K562 (cell line): Measurements from ENCODE around the gene CRAMP1. TPM values are rescaled to one million over a fixed set of nuclear protein-coding genes. Genes with fewer than 3 reads are reported as not detected.
A peak's percentile ranks its signal among the peaks of the same experiment; 100 is the strongest.

Source experiments
- ATAC-seq: fragments of 200-7000 bp; cut with Tn5 transposase; 3 replicates; pipeline ENCODE4 v1.9.1; 2020; ENCODE audit warnings: moderate library complexity
- BruUV-seq: library from RNA; stranded (reverse); fragments of 400-500 nt; replicated peaks from 2 replicates; lab custom pipeline; 2021; lab: Mats Ljungman, UMichigan
- CTCF ChIA-PET: fragments of 300-600 bp; formaldehyde crosslinking; extraction: SDS; loops from one replicate; lab custom pipeline; 2021; ENCODE audit warnings: low intra/inter-chr PET ratio; lab: Yijun Ruan, JAX
- POLR2A ChIA-PET: fragments of 300-600, 350-650 bp; sonication (Branson Sonifier 250); formaldehyde crosslinking; extraction: SDS; loops from one replicate; lab custom pipeline; 2021; ENCODE audit warnings: antibody characterized with exemption, inconsistent platforms; lab: Yijun Ruan, JAX
- DNase-seq, 4 experiments: peaks; one replicate each; pipeline versions ENCODE4 v3.0.0 to v3.0.0-alpha.2; 2011 to 2018; ENCODE audit warnings: low spot score in 3 of 4, mixed read lengths in 3 of 4; ENCODE audit errors: extremely low read depth in 1 of 4
- FAIRE-seq: peaks from 2 replicates; lab custom pipeline; 2011; peaks lifted over from hg19 to GRCh38; lab: Jason Lieb, UNC
- H2AFZ ChIP-seq: 2 replicates; pipeline ENCODE4 v1.6.0; 2011; ENCODE audit warnings: low read depth, low read length, control low read depth, inconsistent platforms
- H3K27ac ChIP-seq: fragments of 200-600 bp; 3 replicates; pipeline ENCODE4 v1.8.0; 2011; ENCODE audit warnings: low read depth, mild to moderate bottlenecking, control low read depth, inconsistent platforms, low read length, moderate library complexity, mixed read lengths; ENCODE audit errors: extremely low read depth
- H3K27me3 ChIP-seq, 2 experiments: fragments of 300-600 bp in 1 of 2; 2 replicates in 1 of 2; 3 replicates in 1 of 2; pipeline versions ENCODE4 v1.6.0 to v1.8.0; 2011; ENCODE audit warnings: inconsistent platforms in 2 of 2, low read length in 2 of 2, mild to moderate bottlenecking in 1 of 2, mixed read lengths in 1 of 2, moderate library complexity in 1 of 2; ENCODE audit not compliant: control insufficient read depth in 2 of 2, insufficient read depth in 2 of 2
- H3K36me3 ChIP-seq: fragments of 300-600 bp; 3 replicates; pipeline ENCODE4 v1.8.0; 2011; ENCODE audit warnings: mild to moderate bottlenecking, low read length, inconsistent platforms; ENCODE audit not compliant: control insufficient read depth, insufficient read depth
- H3K4me1 ChIP-seq, 2 experiments: fragments of 200-600 bp in 1 of 2; replicated peaks in 1 of 2; 2 replicates in 1 of 2; 3 replicates in 1 of 2; pipeline versions ENCODE4 v1.5.1 to v1.8.0; 2011; ENCODE audit warnings: inconsistent platforms in 2 of 2, low read length in 2 of 2, mild to moderate bottlenecking in 1 of 2, mixed read lengths in 1 of 2, moderate library complexity in 1 of 2; ENCODE audit not compliant: control insufficient read depth in 2 of 2, insufficient read depth in 2 of 2
- H3K4me2 ChIP-seq: 2 replicates; pipeline ENCODE4 v1.6.1; 2011; ENCODE audit warnings: low read length, control low read depth, inconsistent platforms, mixed read lengths; ENCODE audit not compliant: insufficient read depth
- H3K4me3 ChIP-seq: fragments of 200-600 bp; sonication (generic), shearing (Covaris generic); 2 replicates; pipeline ENCODE4 v1.5.1; 2016; ENCODE audit warnings: control low read depth, inconsistent platforms
- H3K79me2 ChIP-seq: fragments of 200-600 bp; 3 replicates; pipeline ENCODE4 v1.8.0; 2011; ENCODE audit warnings: low read length, inconsistent platforms; ENCODE audit not compliant: control insufficient read depth, insufficient read depth
- H3K9ac ChIP-seq, 2 experiments: 2 replicates each; pipeline versions ENCODE4 v1.6.0 to v1.6.1; 2011; ENCODE audit warnings: low read depth in 2 of 2, low read length in 2 of 2, control low read depth in 1 of 2, inconsistent platforms in 1 of 2, mild to moderate bottlenecking in 1 of 2, mixed read lengths in 1 of 2; ENCODE audit not compliant: insufficient read depth in 1 of 2
- H3K9me1 ChIP-seq: one replicate; pipeline ENCODE4 v1.6.0; 2011; ENCODE audit warnings: inconsistent platforms, mild to moderate bottlenecking, low read length, moderate library complexity; ENCODE audit not compliant: control insufficient read depth, insufficient read depth
- H3K9me3 ChIP-seq: replicated peaks from 2 replicates; pipeline ENCODE4 v1.5.1; 2011; ENCODE audit warnings: low read depth, low read length, inconsistent platforms; ENCODE audit not compliant: control insufficient read depth, insufficient read depth
- H4K20me1 ChIP-seq: replicated peaks from 2 replicates; pipeline ENCODE4 v1.6.1; 2011; ENCODE audit warnings: low read length, inconsistent platforms, mixed read lengths; ENCODE audit not compliant: control insufficient read depth, insufficient read depth
- EP400 ChIP-seq: fragments of 450-650 bp; IDR thresholded peaks from 2 replicates; pipeline ENCODE4 v1.6.1; 2017; ENCODE audit warnings: antibody characterized with exemption, mild to moderate bottlenecking, moderate library complexity
- POLR2G ChIP-seq: fragments of 200-400 bp; formaldehyde crosslinking; IDR thresholded peaks from 2 replicates; pipeline ENCODE4 v1.6.1; 2017; ENCODE audit warnings: low read depth, mild to moderate bottlenecking, antibody characterized with exemption, low read length, moderate library complexity
- WGBS: fragments of 100-300 bp; shearing (Covaris generic); methylation state at CpG from one replicate; pipeline ENCODE4 v1.1.6; 2016; ENCODE audit warnings: low coverage, mixed read lengths; ENCODE audit not compliant: insufficient coverage; ENCODE audit errors: missing lambda C conversion rate; 5-methylcytosine and 5-hydroxymethylcytosine counted together
- in situ Hi-C: fragments of 300-500 bp; cut with MboI; formaldehyde crosslinking; loops from 4 replicates; pipeline ENCODE4 v1.15.0; 2018; ENCODE audit warnings: inconsistent platforms, mixed read lengths
- intact Hi-C: fragments of 100-400 bp; cut with micrococcal nuclease; formaldehyde crosslinking; loops from 2 replicates; pipeline ENCODE4 v1.14.2; 2022
- polyA plus RNA-seq, 8 experiments: library from polyadenylated mRNA; depleted of rRNA in 4 of 8; stranded (reverse) in 5 of 8; unstranded in 3 of 8; fragments of >200 nt; fragmentation: Nextera tagmentation in 2 of 8; fragmentation: Illumina TruSeq in 1 of 8; extraction: Ambion mirVana in 2 of 8; extraction: Trizol in 1 of 8; gene quantifications; 2 replicates each; pipeline versions ENCODE4 v1.2.1 to v1.2.3, GENCODE V29; 2011 to 2014; ENCODE audit warnings: inconsistent platforms in 1 of 8, missing spikeins in 1 of 8
- total RNA-seq, 7 experiments: library from RNA; depleted of rRNA in 6 of 7; stranded (reverse); fragments of >200 nt in 6 of 7; fragmentation: Illumina TruSeq in 2 of 7; extraction: Trizol in 2 of 7; gene quantifications; 2 replicates each; pipeline versions ENCODE4 v1.2.1 to v1.2.3, GENCODE V29; 2011 to 2021; ENCODE audit warnings: low replicate concordance in 1 of 7

The CRAMP1 gene
- total and polyA plus RNA-seq, 9 of the 15 experiments (the other 6 are each of a cell fraction or from before 2014, with no cell fraction given): 0.52 to 20.8 (median 7.5) TPM

GRCh38 chr16:1726661-1727502 is 114.7 kb downstream of the CRAMP1 start:
- Histone ChIP-seq H2AFZ (no peak overlapping the region), H3K36me3 (peaks cover 47% of the 10 kb centered on the region; the same call in 2 of the 3 replicates), H3K27me3 (no peaks in the 10 kb centered on the region), H3K79me2 (peaks cover 21% of the 10 kb centered on the region), H3K27ac (no peak overlapping the region), H3K9ac (peak overlapping the region in 1 of 2 experiments; percentile 37; a peak in 1 of 4 replicates), H3K9me3 (no peaks in the 10 kb centered on the region), H3K4me2 (no peak overlapping the region), H3K9me1 (no peaks in the 10 kb centered on the region), H4K20me1 (no peaks in the 10 kb centered on the region; the same call in 1 of the 2 replicates), H3K4me3 (no peak overlapping the region), H3K4me1 (peaks cover 9 to 18% of the 10 kb centered on the region in 2 experiments; a peak in 3 of 5 replicates)
- WGBS: 95% methylated on average over 29 of the region's 32 CpGs
- ChIA-PET CTCF (no interaction called here), POLR2A (interaction anchor here (0.6 kb wide), 1 partner anchor 73 kb away, joined by 3 read pairs; no protein-coding TSS in a partner anchor)
- no peak for ATAC-seq
- BruUV-seq: no TSS peak
- in situ Hi-C loops (no loop called here), intact Hi-C loops (no loop called here)
- FAIRE-seq: no peak
- TF ChIP-seq EP400 (no peak), POLR2G (peak; percentile 37; the same call in 1 of the 2 replicates)
- DNase-seq: no peak

Other genes with a start within 250 kb of the CRAMP1 start
Only the 7 nearest of the 19 such genes appear.
- gene CLCN7, start 137.3 kb upstream of the CRAMP1 start, total RNA-seq (2014; rRNA removed): 56.3 and 60.8 TPM in 2 replicates
- 8.4 and 10.7 TPM in 2 replicates for gene CLCN7, start 137.3 kb upstream of the CRAMP1 start, total RNA-seq (2014; rRNA removed; fragmentation: Illumina TruSeq; extraction: Trizol)
- gene CLCN7, start 137.3 kb upstream of the CRAMP1 start, total RNA-seq (2015; rRNA removed; fragmentation: Illumina TruSeq; extraction: Trizol): 19.6 and 22.4 TPM in 2 replicates
- 85.3 and 97.0 TPM in 2 replicates for gene CLCN7, start 137.3 kb upstream of the CRAMP1 start, total RNA-seq (2021)
- gene CLCN7, start 137.3 kb upstream of the CRAMP1 start, polyA plus RNA-seq (2011; rRNA removed): 18.2 and 29.5 TPM in 2 replicates
- 18.7 and 39.3 TPM in 2 replicates for gene CLCN7, start 137.3 kb upstream of the CRAMP1 start, polyA plus RNA-seq (2014; fragmentation: Illumina TruSeq; extraction: Trizol)
- under 1 TPM; 0.06 TPM for gene CLCN7, start 137.3 kb upstream of the CRAMP1 start, polyA plus RNA-seq (2014; fragmentation: Nextera tagmentation; extraction: Ambion mirVana)
- gene CLCN7, start 137.3 kb upstream of the CRAMP1 start, polyA plus RNA-seq (2014; rRNA removed): 81.5 and 126 TPM in 2 replicates
- not detected in 2 replicates for gene PTX4, start 123.4 kb upstream of the CRAMP1 start, total RNA-seq (2014; rRNA removed)
- gene PTX4, start 123.4 kb upstream of the CRAMP1 start, total RNA-seq (2014; rRNA removed; fragmentation: Illumina TruSeq; extraction: Trizol): not detected in 2 replicates
- gene PTX4, start 123.4 kb upstream of the CRAMP1 start, total RNA-seq (2015; rRNA removed; fragmentation: Illumina TruSeq; extraction: Trizol): not detected in 2 replicates
- gene PTX4, start 123.4 kb upstream of the CRAMP1 start, total RNA-seq (2021): 0.11 and 0.38 TPM in 2 replicates
- gene PTX4, start 123.4 kb upstream of the CRAMP1 start, polyA plus RNA-seq (2011; rRNA removed): not detected in 2 replicates
- not detected in 2 replicates for gene PTX4, start 123.4 kb upstream of the CRAMP1 start, polyA plus RNA-seq (2014; fragmentation: Illumina TruSeq; extraction: Trizol)
- not detected for gene PTX4, start 123.4 kb upstream of the CRAMP1 start, polyA plus RNA-seq (2014; fragmentation: Nextera tagmentation; extraction: Ambion mirVana)
- not detected in 2 replicates for gene PTX4, start 123.4 kb upstream of the CRAMP1 start, polyA plus RNA-seq (2014; rRNA removed)
- 35.1 and 47.4 TPM in 2 replicates for gene TELO2, start 119.0 kb upstream of the CRAMP1 start, total RNA-seq (2014; rRNA removed)
- 1.7 and 3.0 TPM in 2 replicates for gene TELO2, start 119.0 kb upstream of the CRAMP1 start, total RNA-seq (2014; rRNA removed; fragmentation: Illumina TruSeq; extraction: Trizol)
- 21.2 and 21.9 TPM in 2 replicates for gene TELO2, start 119.0 kb upstream of the CRAMP1 start, total RNA-seq (2015; rRNA removed; fragmentation: Illumina TruSeq; extraction: Trizol)
- gene TELO2, start 119.0 kb upstream of the CRAMP1 start, total RNA-seq (2021): 77.4 and 91.8 TPM in 2 replicates
- 14.5 and 24.6 TPM in 2 replicates for gene TELO2, start 119.0 kb upstream of the CRAMP1 start, polyA plus RNA-seq (2011; rRNA removed)
- gene TELO2, start 119.0 kb upstream of the CRAMP1 start, polyA plus RNA-seq (2014; fragmentation: Illumina TruSeq; extraction: Trizol): 8.2 and 29.3 TPM in 2 replicates
- 1 to 10 TPM in 1 of 2 experiments, under 1 TPM in 1; 0.51 to 1.4 TPM for gene TELO2, start 119.0 kb upstream of the CRAMP1 start, polyA plus RNA-seq (2014; fragmentation: Nextera tagmentation; extraction: Ambion mirVana)
- 60.2 and 63.2 TPM in 2 replicates for gene TELO2, start 119.0 kb upstream of the CRAMP1 start, polyA plus RNA-seq (2014; rRNA removed)
- gene TMEM204, start 78.7 kb upstream of the CRAMP1 start, total RNA-seq (2014; rRNA removed): not detected in 2 replicates
- not detected in 2 replicates for gene TMEM204, start 78.7 kb upstream of the CRAMP1 start, total RNA-seq (2014; rRNA removed; fragmentation: Illumina TruSeq; extraction: Trizol)
- gene TMEM204, start 78.7 kb upstream of the CRAMP1 start, total RNA-seq (2015; rRNA removed; fragmentation: Illumina TruSeq; extraction: Trizol): not detected in 2 replicates
- 0.18 TPM in 1 of 2 replicates, not detected in the other for gene TMEM204, start 78.7 kb upstream of the CRAMP1 start, total RNA-seq (2021)
- gene TMEM204, start 78.7 kb upstream of the CRAMP1 start, polyA plus RNA-seq (2011; rRNA removed): not detected in 2 replicates
- not detected in 2 replicates for gene TMEM204, start 78.7 kb upstream of the CRAMP1 start, polyA plus RNA-seq (2014; fragmentation: Illumina TruSeq; extraction: Trizol)
- under 1 TPM in 1 of 2 experiments, not detected in 1; 0.04 TPM for gene TMEM204, start 78.7 kb upstream of the CRAMP1 start, polyA plus RNA-seq (2014; fragmentation: Nextera tagmentation; extraction: Ambion mirVana)
- gene TMEM204, start 78.7 kb upstream of the CRAMP1 start, polyA plus RNA-seq (2014; rRNA removed): not detected in 2 replicates
- gene IFT140, start 288 bp upstream of the CRAMP1 start, total RNA-seq (2014; rRNA removed): 3.4 and 4.8 TPM in 2 replicates
- gene IFT140, start 288 bp upstream of the CRAMP1 start, total RNA-seq (2014; rRNA removed; fragmentation: Illumina TruSeq; extraction: Trizol): 2.3 and 2.6 TPM in 2 replicates
- 3.4 and 4.4 TPM in 2 replicates for gene IFT140, start 288 bp upstream of the CRAMP1 start, total RNA-seq (2015; rRNA removed; fragmentation: Illumina TruSeq; extraction: Trizol)
- gene IFT140, start 288 bp upstream of the CRAMP1 start, total RNA-seq (2021): 7.3 and 7.6 TPM in 2 replicates
- gene IFT140, start 288 bp upstream of the CRAMP1 start, polyA plus RNA-seq (2011; rRNA removed): 3.5 and 3.9 TPM in 2 replicates
- gene IFT140, start 288 bp upstream of the CRAMP1 start, polyA plus RNA-seq (2014; fragmentation: Illumina TruSeq; extraction: Trizol): 4.0 and 4.8 TPM in 2 replicates
- under 1 TPM; 0.31 to 0.60 TPM for gene IFT140, start 288 bp upstream of the CRAMP1 start, polyA plus RNA-seq (2014; fragmentation: Nextera tagmentation; extraction: Ambion mirVana)
- 3.2 and 3.6 TPM in 2 replicates for gene IFT140, start 288 bp upstream of the CRAMP1 start, polyA plus RNA-seq (2014; rRNA removed)
- gene JPT2, start 65.9 kb downstream of the CRAMP1 start, total RNA-seq (2014; rRNA removed): 89.2 and 116 TPM in 2 replicates
- gene JPT2, start 65.9 kb downstream of the CRAMP1 start, total RNA-seq (2014; rRNA removed; fragmentation: Illumina TruSeq; extraction: Trizol): 83.5 and 92.6 TPM in 2 replicates
- gene JPT2, start 65.9 kb downstream of the CRAMP1 start, total RNA-seq (2015; rRNA removed; fragmentation: Illumina TruSeq; extraction: Trizol): 80.2 and 88.6 TPM in 2 replicates
- gene JPT2, start 65.9 kb downstream of the CRAMP1 start, total RNA-seq (2021): 121 and 133 TPM in 2 replicates
- gene JPT2, start 65.9 kb downstream of the CRAMP1 start, polyA plus RNA-seq (2011; rRNA removed): 106 and 112 TPM in 2 replicates
- gene JPT2, start 65.9 kb downstream of the CRAMP1 start, polyA plus RNA-seq (2014; fragmentation: Illumina TruSeq; extraction: Trizol): 133 and 134 TPM in 2 replicates
- gene JPT2, start 65.9 kb downstream of the CRAMP1 start, polyA plus RNA-seq (2014; fragmentation: Nextera tagmentation; extraction: Ambion mirVana): 10 to 100 TPM; 25.5 TPM
- gene JPT2, start 65.9 kb downstream of the CRAMP1 start, polyA plus RNA-seq (2014; rRNA removed): 108 and 117 TPM in 2 replicates
- gene MAPK8IP3, start 93.8 kb downstream of the CRAMP1 start, total RNA-seq (2014; rRNA removed): 28.9 and 37.1 TPM in 2 replicates
- 4.6 and 7.1 TPM in 2 replicates for gene MAPK8IP3, start 93.8 kb downstream of the CRAMP1 start, total RNA-seq (2014; rRNA removed; fragmentation: Illumina TruSeq; extraction: Trizol)
- gene MAPK8IP3, start 93.8 kb downstream of the CRAMP1 start, total RNA-seq (2015; rRNA removed; fragmentation: Illumina TruSeq; extraction: Trizol): 18.6 and 19.6 TPM in 2 replicates
- gene MAPK8IP3, start 93.8 kb downstream of the CRAMP1 start, total RNA-seq (2021): 43.7 and 54.8 TPM in 2 replicates
- gene MAPK8IP3, start 93.8 kb downstream of the CRAMP1 start, polyA plus RNA-seq (2011; rRNA removed): 16.7 and 24.4 TPM in 2 replicates
- 16.7 and 26.0 TPM in 2 replicates for gene MAPK8IP3, start 93.8 kb downstream of the CRAMP1 start, polyA plus RNA-seq (2014; fragmentation: Illumina TruSeq; extraction: Trizol)
- gene MAPK8IP3, start 93.8 kb downstream of the CRAMP1 start, polyA plus RNA-seq (2014; fragmentation: Nextera tagmentation; extraction: Ambion mirVana): under 1 TPM; 0.17 to 0.21 TPM
- gene MAPK8IP3, start 93.8 kb downstream of the CRAMP1 start, polyA plus RNA-seq (2014; rRNA removed): 58.7 and 70.8 TPM in 2 replicates